Measurements from ENCODE around the gene ADCY7. TPM values are rescaled to one million over a fixed set of nuclear protein-coding genes. Genes with fewer than 3 reads are reported as not detected.

ADCY7 gene
- total RNA-seq, 1 experiment from 2014 or later: 4.0 TPM

GRCh38 chr16:50306287-50306686 lies 39.9 kb downstream of the ADCY7 start:
- no peaks in the 10 kb centered on the region for H3K9me3 Mint-ChIP-seq
- H3K27me3 Mint-ChIP-seq (ENCODE audit: low read depth): no peaks in the 10 kb centered on the region
- H4K91ac ChIP-seq (ENCODE audit: insufficient read length, low read depth, low read length): no peak overlapping the region
- no peaks in the 10 kb centered on the region for H3K9me3 ChIP-seq (ENCODE audit: control insufficient read depth, low read depth, low read length)
- H3K4me2 ChIP-seq (ENCODE audit: insufficient read depth, insufficient read length, low read length): no peak overlapping the region
- no peak overlapping the region for H2BK15ac ChIP-seq (ENCODE audit: low read depth, low read length)
- TF ChIP-seq, protein P1, sequence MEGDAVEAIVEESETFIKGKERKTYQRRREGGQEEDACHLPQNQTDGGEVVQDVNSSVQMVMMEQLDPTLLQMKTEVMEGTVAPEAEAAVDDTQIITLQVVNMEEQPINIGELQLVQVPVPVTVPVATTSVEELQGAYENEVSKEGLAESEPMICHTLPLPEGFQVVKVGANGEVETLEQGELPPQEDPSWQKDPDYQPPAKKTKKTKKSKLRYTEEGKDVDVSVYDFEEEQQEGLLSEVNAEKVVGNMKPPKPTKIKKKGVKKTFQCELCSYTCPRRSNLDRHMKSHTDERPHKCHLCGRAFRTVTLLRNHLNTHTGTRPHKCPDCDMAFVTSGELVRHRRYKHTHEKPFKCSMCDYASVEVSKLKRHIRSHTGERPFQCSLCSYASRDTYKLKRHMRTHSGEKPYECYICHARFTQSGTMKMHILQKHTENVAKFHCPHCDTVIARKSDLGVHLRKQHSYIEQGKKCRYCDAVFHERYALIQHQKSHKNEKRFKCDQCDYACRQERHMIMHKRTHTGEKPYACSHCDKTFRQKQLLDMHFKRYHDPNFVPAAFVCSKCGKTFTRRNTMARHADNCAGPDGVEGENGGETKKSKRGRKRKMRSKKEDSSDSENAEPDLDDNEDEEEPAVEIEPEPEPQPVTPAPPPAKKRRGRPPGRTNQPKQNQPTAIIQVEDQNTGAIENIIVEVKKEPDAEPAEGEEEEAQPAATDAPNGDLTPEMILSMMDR (conservative IDR thresholded peaks at IDR 0.05): no peak
- DNase-seq: no peak
- no peaks in the 10 kb centered on the region for H3K23me2 ChIP-seq (ENCODE audit: insufficient read length, low read depth, low read length, poor library complexity, severe bottlenecking)
- H3K79me1 ChIP-seq (ENCODE audit: insufficient read depth, low read depth, low read length, poor library complexity, severe bottlenecking): no peaks in the 10 kb centered on the region
- H3K27ac Mint-ChIP-seq: no peak overlapping the region
- H2AFZ ChIP-seq (ENCODE audit: low read length): no peak overlapping the region
- H3K4me3 Mint-ChIP-seq: no peak overlapping the region
- H4K5ac ChIP-seq (ENCODE audit: insufficient read length, low read depth, low read length): no peak overlapping the region
- no peak overlapping the region for H2BK20ac ChIP-seq (ENCODE audit: low read depth, low read length, poor library complexity, severe bottlenecking)
- no peak overlapping the region for H3K4ac ChIP-seq (ENCODE audit: low read depth, low read length)
- no peaks in the 10 kb centered on the region for H4K20me1 ChIP-seq (ENCODE audit: control insufficient read depth, insufficient read depth, insufficient read length)
- no peak overlapping the region for H3T11ph ChIP-seq (ENCODE audit: low read length)
- no peak overlapping the region for H2BK12ac ChIP-seq (ENCODE audit: insufficient read length, low read depth, low read length)
- 0 out of 4 replicates have a peak, but pooled peaks cover 0 to 3% of the 10 kb centered on the region in 2 experiments for H3K4me1 Mint-ChIP-seq
- H3K27me3 ChIP-seq (ENCODE audit: insufficient read depth, low read length): no peaks in the 10 kb centered on the region
- no peak overlapping the region for H3K9ac ChIP-seq (ENCODE audit: extremely low read depth, insufficient read length, low read length)
- H3K27ac ChIP-seq (ENCODE audit: insufficient read length, low read depth, low read length): no peak overlapping the region
- H3K4me1 ChIP-seq (ENCODE audit: insufficient read depth, low read length): no peaks in the 10 kb centered on the region
- no peak overlapping the region for H2BK120ac ChIP-seq (ENCODE audit: low read depth, low read length, poor library complexity, severe bottlenecking)
- no peak overlapping the region for H2BK5ac ChIP-seq (ENCODE audit: insufficient read length, low read length)
- no peaks in the 10 kb centered on the region for H3K79me2 ChIP-seq (ENCODE audit: insufficient read depth, low read length)
- no peak overlapping the region for H3K56ac ChIP-seq (ENCODE audit: insufficient read length, low read depth, low read length)
- H2AK5ac ChIP-seq (ENCODE audit: insufficient read length, low read length): no peak overlapping the region
- H3K36me3 Mint-ChIP-seq (ENCODE audit: insufficient read depth in 1 of 3, low read depth in 3 of 3): no peaks in the 10 kb centered on the region
- no peak overlapping the region for H3K23ac ChIP-seq (ENCODE audit: insufficient read length, low read depth, low read length)
- H3K14ac ChIP-seq (ENCODE audit: insufficient read depth, low read length): no peak overlapping the region
- WGBS (ENCODE audit: extremely low coverage, insufficient read length, low lambda C conversion rate): no CpG with 5 or more reads among the region's 9 CpGs
- no peak overlapping the region for H3K18ac ChIP-seq (ENCODE audit: insufficient read length, low read depth, low read length)
- H4K8ac ChIP-seq (replicated peaks; ENCODE audit: insufficient read length, low read depth, low read length): no peak overlapping the region

All from H9 (cell line).